Right hindlimb (tissue), 1 donor: ENCODE results near the gene TDP1.
"Not testable (repeated sequence)": the region's sequence is repeated elsewhere in the genome, so short reads cannot be mapped to it uniquely, and the experiment has no call there.

Source experiments
- DNase-seq: peaks from one replicate; pipeline ENCODE4 v3.0.0-alpha.2; 2018

Gene TDP1

DNA sequence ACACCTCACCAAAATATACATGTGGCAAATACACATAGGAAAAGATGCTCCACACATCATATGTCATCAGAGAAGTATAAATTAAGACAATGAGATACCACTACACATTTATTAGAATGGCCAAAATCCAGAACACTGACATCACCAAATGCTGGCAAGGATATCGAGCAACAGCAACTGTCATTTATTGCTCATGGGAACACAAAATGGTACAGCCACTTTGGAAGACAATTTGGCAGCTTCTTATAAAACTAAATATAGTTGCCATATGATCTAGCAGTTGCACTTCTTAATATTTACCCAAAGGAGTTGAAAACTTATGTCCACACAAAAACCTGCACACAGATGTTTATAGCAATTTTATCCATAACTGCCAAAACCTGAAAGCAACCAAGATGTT is 99.1 kb downstream of the TDP1 start:
- DNase-seq: no peak

DNA sequence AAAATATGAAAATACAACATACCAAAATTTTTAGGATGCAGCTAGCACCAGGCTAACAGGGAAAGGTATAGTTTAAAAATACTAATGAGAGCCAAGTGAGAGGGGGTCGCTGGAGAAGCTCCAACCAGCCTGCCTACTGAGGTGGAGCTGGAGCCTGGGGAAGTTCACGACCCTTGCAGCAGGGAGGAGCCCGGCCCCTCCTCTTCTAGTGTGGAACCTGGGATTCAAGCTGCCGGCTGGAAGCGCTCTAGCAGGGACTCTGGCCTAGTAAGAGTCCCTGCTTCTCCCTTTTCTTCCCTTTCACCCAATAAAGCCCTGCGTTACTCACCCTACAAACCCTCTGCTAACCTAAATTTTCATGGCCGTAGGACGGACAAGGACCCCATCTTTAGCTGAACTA is 101.1 kb downstream of the TDP1 start:
- DNase-seq: no peak

DNA sequence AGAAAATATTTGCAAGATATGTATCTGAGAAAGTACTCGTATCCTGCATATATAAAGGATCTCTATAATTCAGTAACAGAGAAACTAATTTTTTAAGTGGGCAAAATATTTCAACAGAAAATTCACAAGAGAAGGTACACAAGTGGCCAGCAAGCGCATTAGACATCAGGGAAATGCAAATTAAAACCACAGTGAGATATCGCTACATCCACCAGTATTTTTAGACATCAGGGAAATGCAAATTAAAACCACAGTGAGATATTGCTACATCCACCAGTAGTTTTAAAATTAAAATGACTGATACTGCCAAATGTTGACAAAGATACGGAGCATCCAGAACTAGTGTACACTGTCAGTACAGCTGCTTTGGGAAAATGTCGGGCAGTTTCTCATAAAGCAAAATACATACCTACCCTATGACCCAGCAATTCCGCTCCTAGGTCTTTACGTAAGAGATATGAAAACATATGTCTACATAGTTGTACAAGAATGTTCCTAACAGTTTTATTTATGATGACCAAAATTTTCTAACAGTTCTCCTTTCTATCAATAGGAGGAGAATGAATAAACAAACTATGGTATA is 103.2 kb downstream of the TDP1 start:
- no peak for DNase-seq

DNA sequence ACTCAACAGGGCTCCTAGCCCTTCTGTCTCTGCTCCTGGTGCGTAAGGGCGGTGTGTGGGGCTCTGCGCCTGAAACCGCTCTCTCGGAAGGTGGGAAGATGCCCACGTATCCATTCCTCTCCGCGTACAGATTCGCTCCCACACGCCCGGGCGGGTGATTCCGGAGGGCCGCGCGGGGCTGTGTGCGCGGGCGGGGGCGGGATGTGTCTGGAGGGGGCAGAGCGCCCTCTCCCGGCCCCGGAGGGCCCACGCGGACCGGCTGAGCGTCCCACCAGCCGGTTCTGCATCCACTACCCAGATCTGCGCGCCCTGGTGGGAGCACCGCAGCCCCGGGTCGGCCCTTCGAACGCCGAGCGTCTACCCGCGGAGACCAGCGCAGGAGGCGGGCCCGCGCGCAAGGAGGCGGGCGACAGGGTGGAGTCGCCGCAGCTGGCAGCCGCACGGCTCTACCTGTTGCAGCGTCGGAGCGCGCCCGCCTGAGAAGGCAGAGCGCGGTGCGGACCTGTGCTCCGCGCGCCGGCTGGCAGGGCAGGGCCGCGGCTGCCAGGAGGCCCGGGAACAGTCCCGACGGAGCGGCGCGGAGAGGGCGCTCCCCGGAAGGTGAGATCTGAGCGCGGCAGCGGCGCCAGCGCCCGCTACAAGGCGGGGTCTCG is 104.7 kb downstream of the TDP1 start:
- peak; percentile 59 for DNase-seq

DNA sequence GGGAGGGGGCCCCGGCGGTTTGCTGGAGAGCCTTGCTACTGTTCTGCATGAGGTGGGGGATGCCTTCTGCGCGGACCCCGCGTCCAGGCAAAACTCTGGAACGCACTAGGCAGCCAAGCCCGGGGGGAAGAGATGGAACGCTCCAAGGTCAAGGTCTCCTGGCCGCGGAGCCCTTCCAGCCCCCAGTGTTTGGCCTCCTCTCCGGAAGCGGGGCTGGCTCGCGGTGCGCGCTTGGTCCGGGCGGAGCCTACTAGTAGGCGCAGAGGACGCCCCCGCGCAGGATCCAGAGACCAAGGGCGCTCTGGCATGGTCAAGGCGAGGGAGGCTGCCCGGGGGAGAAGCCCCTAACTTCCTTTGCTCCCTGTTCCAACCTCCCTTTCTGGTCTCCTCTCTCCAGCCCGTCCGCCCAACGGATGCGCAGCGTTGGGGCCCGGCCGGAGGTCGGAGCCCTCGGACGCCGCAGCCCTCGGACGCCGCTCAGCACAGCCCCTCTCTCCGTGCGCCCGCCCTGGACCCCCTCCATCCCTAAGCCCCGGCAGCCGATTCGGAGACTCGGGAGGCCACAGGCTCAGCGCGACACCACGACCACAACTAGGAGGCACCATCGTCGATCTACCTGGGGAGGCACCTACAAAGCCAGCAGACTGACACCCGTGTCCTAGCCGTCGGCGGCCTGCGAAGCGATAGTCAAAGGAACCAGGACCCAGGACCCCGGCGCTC is 105.4 kb downstream of the TDP1 start:
- peak; percentile 28 for DNase-seq

DNA sequence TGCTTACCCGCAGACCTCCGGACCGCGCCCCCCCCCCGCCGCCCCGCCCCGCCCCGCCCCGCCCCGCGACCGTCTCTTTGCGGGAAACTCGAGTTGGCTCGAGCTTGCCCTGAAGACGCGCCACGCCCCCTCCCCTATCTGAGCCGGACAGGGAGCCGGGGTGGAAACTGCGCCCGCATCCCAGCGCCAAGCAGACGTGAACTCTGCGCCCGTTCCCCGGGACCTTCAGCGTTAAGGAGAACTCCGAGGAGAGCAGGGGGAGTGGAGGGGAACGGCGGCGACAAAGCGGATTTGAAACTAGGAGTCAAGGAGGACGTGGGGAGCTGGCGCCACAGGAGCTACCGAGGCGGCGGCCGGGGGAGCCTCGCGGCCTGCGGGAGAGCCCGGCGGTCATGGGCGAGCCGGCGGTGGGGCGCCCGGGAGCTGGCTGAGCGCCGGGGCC is 106.0 kb downstream of the TDP1 start, which contains the start of gene KCNK13:
Gene KCNK13 (plus strand): TSS at position 310 of the 442 bp plus-strand sequence. CDS start 212 bp downstream, outside the sequence.
- DNase-seq: peak; percentile 48

DNA sequence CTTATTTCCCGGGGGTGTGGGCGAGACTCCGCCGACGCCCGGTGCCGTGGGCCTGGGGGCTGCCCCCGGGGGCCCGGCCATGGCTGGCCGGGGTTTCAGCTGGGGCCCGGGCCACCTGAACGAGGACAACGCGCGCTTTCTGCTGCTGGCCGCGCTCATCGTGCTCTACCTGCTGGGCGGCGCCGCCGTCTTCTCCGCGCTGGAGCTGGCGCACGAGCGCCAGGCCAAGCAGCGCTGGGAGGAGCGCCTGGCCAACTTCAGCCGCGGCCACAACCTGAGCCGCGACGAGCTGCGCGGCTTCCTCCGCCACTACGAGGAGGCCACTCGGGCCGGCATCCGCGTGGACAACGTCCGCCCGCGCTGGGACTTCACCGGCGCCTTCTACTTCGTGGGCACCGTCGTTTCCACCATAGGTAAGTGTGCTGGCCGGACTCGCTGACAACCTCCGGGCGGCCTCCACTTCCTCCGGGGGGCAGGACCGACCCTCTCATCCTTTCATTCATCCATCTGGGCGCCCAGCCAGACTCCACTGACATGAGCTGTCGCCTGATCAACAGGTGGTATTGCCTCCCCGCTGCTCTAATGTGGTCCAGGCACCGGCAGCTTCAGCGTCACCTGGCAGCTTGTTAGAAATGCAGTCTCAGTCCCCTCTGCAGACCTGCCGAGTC is 106.5 kb downstream of the TDP1 start:
- DNase-seq: peak; percentile 24

DNA sequence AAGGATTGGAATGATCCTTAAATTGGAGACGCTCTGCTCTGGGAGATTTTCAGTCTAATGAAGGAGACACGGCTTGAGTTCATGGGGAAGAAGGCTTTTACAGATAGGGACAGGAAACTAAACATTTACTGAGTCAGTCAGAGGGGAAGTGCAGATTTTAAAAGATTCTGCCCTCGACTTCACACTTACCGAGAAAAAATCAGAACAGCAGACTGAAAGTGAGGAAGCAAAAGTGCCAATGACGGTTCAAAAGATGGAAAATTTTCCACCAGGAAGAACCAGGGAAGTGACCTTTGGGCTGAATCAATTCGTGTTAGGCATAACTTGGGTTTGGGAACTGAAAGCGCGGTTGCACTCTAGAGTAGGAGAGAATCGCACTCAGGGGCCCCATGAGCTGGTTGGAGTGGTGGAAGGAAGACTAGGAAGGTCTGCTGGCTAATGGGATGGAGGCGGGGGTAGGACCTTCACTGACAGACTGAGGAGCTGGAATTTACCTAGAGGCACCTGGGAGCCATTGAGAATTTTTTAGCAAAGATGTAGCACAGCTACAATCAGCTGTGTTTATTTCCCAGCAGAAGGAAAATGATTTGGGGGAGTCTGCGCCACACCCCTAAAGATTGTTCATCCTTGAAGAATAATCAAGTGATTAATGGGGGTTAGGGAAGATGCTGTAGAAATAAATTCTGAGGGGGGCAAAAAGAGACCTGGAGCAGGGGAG is 107.3 kb downstream of the TDP1 start:
- no peak for DNase-seq

DNA sequence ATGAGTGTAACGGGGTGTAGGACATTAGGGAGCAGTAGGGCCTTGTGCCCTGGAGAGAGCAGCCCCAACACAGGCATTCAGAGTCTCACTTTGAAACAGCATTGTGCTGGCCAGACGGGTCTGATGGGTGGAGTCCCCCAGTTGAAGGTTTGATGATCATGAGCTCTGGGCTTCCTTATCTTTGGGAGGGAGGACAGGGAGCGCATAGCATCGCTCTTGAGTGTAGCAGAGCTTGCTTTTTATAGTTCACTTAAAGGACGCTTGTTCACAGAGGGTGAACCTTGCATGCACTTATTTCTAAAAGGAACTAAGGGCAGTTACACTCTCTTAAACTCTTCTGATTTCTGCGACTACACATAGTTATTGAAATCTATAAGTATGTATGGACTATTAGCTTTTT is 116.6 kb downstream of the TDP1 start:
- DNase-seq: no peak

DNA sequence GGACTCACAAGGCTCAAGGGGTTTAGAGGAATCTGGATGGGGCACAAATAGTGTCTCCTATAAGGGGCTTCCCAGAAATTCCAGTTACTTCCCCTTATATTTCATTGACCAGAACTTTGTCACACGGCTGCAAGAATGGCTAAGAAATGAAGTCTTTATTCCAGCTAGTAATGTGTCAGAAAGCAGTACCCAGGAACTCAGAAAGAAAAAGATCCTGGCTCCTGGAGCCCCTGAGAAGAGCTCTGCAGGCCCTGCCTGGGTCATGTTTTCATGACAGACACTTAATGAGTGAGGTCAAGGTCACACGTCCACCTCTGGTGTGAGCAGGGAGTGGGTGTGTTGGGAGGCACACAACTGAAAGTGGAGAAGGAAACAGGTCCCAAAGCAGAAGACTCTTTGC is 123.8 kb downstream of the TDP1 start:
- DNase-seq: no peak

DNA sequence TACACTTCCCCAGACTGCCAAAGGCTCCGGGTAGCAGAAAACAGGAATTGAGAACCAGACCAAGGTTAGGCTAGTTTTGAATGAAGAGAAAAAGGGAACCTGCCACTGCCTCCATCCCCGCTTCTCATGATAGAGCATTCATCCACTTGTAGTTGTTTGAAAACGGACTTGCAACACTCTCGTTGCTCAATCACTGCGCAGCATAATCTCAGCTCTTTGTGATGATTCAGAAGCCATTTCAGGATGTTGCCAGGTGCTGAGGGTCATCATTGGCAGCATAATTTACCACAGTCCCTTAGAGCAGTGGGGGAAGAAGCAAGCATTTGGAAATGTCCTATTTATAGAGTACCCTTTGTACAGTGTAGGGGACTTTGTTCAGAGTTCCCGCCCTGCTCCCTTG is 131.7 kb downstream of the TDP1 start:
- DNase-seq: no peak

DNA sequence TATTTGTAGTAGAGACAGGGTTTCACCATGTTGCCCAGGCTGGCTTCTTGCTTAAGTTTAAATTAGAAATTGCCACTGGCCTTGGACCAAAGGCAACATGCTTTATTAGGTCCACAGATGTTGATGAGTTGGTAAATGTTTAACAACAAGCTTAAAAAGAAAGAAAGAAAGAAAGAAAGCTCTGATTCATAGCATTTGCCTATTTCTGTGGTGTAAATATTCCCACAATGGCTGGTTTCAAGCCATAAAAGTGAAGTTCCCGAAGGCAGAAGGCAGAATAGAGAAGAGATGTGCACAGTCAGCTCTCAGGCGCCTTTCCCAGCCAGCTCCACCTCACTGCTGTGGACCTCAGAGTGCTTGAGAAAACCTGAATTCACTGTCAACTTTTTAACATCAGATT is 132.4 kb downstream of the TDP1 start:
- no peak for DNase-seq

DNA sequence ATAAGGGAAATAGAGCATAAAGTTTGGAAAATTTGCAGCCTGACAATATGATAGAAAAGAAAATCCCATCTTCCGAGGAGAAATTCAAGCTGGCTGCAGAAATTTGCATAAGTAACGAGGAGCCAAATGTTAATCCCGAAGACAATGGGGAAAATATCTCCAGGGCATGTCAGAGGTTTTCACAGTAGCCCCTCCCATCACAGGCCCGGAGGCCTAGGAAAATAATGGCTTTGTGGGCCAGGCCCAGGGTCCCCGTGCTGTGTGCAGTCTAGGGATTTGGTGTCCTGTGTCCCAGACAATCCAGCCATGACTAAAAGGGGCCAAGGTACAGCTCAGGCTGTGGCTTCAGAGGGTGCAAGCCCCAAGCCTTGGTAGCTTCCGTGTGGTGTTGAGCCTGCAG is 133.8 kb downstream of the TDP1 start:
- not testable (repeated sequence) for DNase-seq

DNA sequence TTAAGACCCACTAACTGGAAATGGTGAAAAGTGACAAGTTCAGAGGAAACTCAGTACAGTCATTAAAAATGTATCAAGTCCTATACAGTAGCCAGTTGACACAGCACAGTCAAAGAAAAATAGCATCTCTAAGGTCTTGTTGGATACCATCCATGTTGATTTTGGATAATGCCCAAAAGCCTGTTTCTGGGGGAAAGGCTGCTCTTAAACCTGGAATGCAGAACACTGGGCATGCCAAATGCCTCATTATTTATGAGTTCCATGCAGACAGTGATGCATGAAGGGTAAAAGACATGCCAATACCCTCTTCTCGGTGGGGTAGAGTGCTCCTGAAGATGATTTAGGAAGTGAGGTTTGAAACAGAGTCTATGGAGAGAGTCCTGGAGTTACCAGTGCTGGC is 135.7 kb downstream of the TDP1 start:
- no peak for DNase-seq

DNA sequence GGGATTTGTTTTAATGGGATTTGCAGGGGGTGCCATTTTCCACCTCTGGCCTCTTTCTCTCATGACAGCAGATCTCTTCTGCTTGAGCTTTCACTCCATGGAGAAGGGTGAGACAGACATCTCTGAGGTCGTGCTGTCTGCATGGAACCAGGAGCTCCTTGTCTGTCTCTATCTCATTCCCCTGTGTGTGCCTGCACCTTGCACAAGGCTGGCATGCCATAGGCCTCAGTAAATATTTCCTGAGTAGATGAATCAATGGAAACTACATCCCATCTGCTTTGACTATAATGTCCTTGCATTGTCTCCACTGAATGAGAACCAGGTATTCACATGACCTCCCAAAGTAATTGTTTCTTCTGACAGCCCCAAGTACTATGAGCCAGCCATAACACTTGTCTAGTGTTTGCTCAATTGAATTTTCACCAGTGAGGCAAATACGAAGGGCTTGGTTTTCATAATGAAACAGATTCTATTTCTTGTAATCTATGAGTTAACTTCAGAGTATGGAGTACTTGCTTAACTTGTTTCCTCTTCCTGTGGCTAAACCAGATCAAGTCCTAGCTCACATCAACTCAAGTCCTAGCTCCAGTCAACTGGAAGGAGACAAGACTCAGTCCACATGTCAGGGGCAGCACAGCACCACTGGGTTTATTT is 138.3 kb downstream of the TDP1 start:
- no peak for DNase-seq
